ENCODE results near the gene MDFI.

The MDFI gene

DNA sequence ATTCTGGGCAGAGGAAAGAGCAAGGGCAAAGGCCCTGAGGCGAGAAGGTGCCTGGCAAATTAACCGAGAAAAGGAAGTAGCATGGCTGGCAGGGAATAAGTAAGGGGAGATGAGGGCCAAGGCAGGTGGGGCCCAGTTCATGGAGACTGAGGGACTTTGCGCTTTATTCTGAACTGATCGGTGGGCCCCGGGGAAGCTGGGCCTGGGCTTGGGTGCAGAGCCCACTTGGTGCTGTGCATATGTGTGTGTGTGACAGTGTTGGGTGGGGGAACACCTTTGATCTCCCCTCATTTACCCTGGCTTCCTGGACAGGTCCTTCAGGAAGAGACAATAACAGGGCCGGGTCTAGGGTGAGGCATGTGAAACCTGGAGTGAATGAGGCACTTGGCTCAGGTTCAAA lies 2.9 kb upstream of the MDFI start:
- no peak for DNase-seq

DNA sequence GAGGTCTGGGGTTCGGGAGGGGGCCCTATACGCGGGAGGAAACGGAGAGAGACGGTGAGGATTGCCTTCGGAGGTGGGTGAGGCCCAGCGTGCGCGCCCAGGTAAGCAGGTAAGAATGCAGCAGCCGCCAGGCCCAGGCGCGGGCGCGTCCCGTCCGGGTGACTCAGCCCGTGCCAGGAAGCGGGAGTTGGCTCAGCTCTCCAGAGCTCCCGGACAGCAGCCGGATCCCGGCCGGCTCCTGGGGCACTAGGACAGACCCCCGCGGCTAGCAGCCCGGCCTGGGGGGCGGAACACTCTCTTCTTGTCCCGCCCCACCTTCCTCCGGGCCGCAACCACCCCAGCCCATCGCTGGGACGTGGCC lies 1.5 kb upstream of the MDFI start:
- DNase-seq: no peak

DNA sequence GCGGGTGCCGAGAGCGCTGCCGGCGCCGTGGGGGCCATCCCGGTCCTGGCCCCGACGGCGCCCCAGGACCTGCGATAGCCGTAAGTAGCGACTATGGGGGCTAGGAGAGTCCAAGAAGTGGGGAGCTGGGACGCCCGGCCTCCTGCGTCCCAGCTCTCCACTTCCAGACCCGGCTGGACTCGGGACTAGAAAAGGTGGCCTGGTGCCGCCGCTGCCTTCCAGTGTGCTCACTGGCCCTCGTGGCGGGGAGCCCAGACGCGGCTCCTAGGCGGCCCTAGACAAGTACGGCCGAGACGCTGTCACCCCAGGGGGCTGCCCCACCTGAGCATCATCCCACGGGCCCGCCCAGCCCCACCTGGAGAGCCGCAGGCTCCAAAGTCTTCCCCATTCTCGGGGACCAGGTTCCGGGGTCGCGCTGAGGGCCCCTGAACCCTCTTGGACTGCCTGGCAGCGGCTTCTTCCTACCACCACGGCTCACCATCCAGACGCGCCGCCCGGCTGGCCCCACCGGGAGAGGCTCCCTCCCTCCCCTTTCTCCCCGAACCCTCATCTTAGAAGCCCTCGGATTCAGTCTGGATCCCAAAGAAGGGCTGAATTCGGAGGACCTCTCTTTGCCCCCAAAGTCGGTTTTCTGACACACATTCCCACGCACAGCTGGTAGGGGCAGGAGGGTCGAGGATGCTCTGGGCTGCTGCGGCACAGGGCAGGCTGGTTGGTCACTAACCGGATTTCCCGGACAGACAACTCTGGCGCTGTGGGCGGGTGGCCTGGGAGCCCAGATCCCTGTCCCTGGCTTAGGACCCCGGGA lies 870 bp upstream of the MDFI start:
- DNase-seq: no peak

DNA sequence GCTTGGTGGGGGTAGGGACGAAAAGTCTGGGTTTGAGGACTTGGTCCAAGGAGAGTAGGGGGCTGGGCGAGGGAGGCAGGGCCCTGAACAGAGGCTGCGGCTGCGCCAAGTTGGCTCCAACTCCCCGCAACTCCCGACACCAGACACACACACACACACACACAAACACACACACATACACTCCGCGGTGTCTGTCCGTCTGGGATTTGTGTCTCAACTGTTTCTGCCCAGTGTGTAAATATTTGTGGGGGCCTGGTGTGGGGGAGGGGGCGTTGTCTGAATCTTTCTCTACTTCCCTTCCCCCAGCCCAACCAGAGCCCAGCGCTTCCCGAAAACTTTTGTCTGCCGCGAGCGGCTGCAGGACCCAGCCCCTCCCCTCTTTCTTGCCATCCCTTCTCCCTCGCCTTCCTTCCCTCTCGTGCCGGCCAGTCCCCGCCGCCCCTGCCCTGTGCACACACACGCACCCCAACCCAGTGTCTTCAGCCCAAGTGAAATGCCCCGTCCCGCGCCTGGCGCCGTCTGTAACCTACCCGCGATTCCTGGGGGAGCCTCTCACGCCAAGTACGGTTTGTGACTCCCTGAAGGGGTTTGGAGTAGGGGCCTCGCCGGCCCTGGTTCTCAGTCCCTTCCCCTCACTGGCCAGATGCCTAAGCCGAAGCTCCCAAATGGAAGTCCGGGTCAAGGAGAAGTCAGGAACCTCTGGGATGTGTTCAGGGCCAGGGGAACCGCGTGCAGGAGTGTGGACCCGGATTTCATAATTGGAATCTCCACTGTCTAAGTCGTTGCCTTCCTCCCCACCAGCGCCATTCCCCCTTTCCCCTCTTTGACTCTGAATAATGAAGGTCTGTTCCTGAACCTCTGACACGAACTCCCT lies 904 bp downstream of the MDFI start:
- no peak for DNase-seq

DNA sequence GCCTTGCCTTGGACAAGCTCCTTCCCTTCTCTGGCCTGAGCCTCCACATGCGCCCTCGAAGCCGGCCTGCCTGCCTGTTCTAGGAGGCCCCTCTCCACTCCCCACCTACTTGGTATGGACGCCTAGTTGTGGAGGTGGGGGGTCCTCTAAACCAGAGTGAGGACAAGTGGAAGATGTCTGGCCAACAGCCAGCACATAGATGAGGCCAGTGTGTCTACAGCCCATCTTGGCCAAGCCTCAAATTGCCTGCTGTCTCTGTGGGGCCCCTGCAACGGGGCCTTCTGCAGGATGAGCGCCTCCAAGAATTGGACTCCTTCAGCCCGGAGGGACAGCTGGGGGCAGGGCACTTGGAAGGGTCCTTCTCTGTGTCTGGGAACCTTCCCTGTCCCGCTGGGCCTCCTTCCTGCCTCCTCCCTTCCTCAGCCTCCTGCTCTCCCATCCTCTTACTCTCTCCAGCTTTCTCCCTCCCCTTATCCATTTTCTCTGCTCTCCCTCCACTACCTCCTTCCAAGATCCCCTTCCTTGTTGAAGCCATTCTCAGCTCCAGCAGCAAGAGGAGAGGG lies 1.6 kb downstream of the MDFI start:
- no peak for DNase-seq

DNA sequence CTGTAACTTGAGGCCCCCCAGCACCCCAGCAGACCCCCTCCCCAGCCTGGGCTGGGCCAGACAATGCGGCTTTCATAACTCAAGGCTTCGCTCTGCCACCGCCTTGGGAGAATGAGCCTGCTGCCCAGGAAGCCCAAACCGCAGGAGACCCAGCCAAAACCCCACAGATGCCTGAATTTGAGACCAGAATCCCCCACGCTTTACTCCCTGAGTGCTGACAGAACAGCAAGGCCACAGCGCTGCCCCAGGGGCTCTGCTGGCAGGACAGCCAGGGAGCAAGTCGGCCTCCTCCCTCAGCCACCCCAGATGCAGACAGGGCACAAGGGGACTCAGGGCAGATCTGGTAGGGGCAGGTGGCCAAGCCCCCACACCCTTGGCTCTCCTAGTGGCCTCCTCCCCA lies 2.2 kb downstream of the MDFI start:
- no peak for DNase-seq

DNA sequence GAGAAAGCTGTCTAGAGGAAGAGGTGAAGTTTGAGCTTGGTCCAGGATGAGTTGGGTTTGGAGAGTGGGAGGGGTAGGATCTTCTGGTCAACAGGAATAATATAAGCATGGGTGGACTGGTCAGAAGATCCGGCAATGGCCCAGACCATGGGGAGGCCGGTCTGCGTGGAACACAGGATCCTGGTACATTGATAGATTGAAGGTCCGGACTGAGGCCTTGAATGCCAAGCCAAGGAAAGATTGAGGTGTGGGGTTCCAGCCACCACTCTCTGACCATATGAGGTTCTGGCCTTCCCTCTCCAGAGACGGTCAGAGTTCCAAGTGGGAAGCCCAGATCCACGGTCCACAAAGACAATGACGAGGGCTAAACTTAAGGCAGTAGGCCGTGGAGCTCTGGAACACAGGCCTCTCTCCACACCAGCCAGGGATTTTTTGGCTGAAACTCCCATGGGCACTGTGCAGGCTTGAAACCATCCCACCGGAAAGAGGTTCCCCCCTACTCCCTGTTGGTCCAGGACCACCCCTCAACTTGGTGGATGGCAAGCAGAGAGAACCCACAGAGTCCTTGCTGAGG lies 3.2 kb downstream of the MDFI start:
- DNase-seq: no peak

DNA sequence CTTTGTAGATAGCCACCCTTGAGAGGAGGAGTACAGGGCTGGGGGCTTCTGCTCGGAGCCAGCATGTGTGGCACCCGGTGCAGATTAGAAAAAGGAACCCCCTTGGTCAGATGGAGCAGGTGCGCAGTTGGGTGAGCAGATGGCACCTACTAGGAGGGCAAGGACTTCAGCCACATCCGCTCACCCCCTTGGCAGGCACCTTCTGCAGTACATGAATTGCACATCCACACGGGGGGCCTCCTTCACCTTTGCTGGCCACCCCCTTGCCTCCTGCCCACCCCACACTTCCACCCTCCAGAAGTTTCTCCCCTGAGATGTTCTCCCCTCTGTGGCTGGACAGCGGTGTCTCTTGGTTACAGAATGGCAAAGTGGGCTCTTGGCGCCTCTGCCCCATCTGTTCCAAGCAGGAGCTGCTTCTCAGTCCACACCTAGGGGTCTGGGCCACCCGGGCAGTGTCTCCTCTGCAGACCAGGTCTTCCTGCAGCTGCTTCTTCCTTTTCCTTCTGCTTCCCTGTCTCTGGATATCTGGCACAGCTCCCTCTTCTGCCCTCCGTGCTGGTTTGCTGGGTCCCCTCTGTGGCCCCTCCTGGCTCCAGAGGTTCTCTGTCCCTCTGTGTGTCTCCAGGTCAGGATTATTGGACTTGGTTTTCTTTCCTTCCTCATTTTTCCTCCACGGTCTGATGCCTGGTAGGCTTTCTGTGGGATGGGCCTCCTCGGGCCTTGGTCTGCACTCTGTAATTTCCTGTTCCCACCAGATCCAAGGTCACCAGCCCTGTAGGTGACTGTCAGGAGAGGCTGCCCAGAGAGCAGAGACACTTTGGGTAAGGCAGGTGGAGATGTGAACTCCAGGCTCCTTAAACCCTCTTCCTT lies 4.1 kb downstream of the MDFI start:
- no peak for DNase-seq

DNA sequence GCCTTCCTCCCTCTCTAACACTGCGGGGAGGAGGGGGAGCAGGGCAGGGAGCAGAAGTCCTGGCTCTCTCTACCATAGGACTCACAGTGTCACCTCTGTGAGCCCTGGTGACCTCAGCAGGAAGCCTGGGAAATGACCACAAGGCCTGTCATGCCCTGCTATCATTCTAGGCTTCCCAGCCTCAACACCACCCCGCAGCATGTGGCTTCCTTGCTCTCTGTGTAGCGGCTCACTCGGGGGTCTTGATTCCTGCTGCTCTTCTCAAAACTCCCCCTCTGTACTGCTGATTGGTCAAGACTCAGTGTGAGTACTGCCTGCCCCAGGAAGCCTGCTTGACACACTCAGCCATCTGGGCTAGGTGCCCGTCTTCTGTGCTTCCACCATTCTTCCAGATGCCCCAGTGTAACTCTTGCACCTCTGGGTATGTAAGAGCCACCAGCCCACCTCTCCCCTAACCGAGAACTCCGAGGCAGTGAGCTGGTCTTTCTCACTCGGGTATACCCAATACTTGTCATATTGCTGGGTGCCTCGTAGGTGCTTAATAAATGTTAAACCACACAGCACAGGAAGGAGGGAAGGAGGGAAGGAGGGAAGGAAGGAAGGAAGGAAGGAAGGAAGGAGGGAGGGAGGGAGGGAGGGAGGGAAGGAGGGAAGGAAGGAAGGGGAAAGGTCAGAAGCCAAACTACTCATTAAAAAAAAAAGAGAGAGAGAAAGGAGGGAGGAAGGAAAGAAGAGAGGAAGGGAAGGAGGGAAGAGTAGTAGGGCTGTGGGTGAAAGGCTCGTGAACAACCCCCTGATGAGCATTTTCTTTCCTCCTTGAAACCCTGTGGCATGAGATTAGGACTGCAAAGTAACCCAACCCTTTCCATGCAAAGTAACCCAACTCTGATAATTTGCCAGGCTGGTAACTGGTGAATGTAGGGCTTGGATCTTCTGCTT lies 5.0 kb downstream of the MDFI start:
- DNase-seq: no peak

DNA sequence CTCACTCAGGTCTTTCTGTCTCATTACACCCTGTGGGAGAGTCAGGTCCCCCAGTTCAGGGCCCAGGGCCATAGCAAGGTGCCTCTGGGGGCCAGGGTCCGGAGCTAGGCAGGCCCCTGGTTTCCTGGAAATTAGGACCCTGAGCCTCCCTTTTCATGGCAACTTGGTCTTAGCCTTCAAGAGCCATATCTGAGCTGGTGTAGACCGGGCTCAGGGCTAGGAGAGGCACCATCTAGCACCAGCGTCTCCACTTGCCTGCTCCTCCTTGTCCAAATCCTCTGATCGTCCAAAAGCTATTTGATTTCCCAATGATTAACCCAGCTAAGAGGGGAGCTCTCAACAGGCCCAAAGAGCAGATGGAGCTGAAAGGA lies 5.6 kb downstream of the MDFI start:
- DNase-seq: no peak

DNA sequence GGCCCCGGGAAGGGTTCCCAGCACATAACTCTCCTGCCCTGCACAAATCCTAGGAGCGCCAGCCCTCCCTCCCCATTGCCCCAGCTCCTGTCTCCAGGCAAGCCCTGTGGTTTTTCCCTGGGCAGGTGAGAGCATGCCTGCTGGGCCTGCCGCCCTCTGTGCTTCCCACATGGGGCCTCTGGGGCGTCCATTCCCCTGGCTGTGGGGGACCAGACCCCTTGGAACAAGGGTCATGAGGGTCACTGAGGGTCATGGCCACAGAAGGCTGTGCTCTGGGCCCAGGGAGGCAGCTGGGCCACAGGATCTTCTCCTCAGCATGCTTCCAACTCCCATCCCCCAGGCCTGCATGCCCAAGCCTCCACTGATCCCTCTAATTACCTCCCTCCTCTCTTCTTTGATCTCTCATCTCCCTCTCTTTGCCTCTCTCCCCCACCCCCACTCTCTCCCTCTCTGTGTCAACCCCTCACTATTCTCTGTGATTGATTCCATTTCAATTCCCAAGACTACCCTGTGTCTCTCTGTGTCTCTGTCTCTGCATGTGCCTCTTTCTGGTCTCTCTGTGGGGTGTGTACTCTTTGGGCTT lies 6.1 kb downstream of the MDFI start:
- no peak for DNase-seq

DNA sequence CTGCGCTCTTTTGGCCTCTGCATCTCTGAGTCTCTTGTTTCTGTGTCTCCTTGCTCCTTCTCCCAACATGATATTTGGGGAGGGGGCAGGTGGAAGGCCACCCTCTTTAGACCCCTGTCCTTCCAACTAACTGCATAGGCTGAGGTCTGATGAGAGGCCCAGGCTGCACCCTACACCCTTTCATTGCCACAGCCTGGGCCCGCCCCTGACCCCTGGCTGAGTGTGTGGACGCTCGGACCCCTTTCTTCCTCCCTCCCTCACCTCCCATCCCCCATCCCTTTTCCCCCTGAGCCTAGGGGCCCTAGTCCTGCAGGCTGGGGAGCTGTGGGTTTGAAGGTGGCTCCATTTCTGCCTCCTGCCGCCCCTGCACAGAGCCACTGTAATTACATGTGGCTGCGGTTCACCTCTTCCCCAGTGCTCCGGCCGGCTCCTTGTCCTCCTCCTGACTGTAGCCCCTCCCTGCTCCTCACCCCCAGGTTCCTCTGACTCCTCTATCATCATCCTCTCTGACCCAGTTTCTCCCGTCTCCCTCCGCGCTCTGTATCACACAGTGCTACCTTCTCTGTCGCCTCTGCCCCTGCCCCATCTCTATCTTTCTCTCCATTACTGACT lies 6.8 kb downstream of the MDFI start:
- DNase-seq: no peak

DNA sequence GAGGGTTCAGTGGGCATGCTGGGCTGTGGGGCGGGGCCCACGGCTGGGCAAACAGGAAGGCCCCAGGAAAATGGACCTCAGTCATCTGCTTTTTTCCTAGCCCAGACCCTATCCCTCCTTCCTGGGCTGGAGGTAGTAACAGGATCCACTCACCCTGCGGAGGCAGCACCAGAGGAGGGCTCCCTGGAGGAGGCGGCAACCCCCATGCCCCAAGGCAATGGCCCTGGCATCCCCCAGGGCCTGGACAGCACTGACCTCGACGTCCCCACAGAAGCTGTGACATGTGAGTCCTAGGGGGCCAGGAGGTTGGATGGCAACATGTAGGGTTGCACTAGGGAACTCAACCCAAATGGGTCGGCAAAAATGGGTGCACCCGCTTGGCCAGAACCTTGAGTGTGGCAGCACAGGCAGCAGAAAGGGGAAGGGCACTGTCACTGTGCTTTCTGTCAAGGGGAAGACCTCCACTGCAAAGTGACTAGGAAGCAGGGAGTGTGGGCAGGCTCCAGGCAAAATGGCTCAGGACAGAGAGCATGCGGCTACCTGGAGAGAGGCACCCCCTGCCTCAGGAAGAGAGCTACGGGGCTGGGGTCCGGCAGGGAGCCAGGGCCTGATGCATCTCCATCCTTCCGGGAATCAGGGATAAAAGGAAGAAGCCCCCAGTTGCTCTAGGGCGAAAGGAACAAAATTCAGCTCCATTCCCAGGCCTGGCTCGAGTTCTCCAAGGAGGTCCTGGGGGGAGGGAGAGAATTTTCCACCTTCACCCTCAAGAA lies 7.9 kb downstream of the MDFI start:
- DNase-seq: no peak

DNA sequence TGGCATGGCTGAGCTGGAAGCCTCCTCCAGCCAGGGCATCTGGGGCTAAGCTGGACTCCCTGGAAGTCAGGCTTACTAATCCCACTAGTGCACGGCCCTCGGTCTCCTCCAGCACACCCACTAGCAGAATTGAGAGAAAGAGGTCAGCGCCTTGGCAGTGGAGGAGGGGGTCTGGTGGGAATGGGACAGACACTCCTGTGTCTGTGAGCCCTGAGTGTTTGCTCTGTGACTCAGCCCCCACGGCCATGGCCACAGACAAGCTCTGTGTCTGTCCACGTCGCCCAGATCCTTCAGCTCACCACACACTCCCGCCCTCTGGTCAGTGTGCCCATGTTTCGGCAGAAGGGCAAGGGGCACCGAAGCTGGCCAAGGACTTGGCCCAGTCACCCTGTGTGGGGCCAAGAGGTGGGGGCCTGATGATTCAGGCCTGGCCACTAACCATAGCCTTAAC lies 8.8 kb downstream of the MDFI start:
- no peak for DNase-seq

DNA sequence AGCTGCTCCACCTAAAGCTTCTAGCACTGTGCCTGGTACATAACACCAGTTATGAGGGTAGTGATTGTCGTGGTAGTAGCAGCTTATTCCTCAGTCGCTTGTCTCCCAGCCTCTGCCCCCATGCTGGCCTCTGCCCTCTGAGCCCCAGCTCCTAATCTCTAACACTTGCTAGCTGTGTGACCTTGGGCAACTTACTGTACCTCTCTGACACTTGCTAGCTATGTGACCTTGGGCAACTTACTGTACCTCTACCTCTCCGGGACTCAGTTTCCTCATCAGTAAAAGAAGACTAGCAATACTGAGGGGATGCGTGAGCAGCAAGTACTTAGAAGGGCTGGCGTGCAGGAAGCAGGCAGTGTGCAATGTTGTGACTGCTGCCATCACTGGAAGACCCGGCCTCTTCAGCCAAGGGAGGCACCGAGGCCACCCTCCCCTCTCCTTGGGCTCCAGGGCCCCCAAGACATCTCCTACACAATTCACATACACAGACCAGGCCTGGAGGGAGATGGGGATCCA lies 9.9 kb downstream of the MDFI start:
- DNase-seq: no peak

DNA sequence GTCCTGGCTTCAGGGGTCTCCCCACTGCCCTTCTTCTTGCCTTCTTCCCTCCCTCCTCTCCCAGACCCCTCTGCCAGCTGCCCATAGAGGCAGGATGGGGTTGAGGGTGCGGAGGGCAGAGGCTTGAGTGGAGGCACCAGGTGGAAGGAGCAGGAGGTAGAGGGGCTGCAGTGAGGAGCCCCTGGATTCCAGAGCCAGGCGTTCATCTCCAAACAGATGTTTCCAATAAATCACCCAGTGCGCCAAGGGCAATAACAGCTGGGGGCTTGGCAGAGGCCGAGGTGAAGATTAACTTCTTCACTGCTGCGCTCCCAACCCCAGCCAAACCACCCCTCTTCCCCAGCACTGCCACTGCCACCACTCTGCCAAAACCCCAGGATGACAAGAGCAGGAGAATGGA lies 10.7 kb downstream of the MDFI start:
- DNase-seq: no peak

DNA sequence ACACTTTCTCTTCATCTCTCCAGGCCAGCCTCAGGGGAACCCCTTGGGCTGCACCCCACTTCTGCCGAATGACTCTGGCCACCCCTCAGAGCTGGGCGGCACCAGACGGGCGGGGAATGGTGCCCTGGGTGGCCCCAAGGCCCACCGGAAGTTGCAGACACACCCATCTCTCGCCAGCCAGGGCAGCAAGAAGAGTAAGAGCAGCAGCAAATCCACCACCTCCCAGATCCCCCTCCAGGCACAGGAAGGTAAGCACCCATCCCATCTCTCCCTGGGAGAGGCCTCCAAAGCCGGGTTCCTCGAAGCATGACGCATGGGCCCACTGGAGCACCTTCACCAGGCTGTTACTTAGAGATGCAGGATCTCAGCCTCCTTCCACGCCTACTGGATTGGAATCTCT lies 11.3 kb downstream of the MDFI start:
- DNase-seq: no peak

DNA sequence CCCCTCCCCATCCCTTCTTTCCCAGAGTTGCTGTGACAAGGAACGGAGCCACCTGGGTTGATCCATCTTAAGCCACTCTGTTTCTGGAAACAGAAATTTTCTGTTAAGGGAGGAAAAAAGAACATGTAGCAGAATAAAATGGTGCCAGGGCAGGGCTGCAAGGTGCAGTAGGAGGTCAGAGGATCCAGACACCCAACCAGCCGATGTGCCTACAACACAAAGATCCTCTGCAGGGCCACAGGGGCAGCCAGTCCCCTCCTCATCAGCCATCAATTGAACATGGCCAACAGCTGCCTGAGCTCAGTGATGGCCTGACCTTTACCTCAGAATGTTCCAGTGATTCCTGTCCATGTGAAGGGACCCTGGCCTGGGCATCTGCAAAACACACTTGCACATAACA lies 11.9 kb downstream of the MDFI start:
- no peak for DNase-seq

DNA sequence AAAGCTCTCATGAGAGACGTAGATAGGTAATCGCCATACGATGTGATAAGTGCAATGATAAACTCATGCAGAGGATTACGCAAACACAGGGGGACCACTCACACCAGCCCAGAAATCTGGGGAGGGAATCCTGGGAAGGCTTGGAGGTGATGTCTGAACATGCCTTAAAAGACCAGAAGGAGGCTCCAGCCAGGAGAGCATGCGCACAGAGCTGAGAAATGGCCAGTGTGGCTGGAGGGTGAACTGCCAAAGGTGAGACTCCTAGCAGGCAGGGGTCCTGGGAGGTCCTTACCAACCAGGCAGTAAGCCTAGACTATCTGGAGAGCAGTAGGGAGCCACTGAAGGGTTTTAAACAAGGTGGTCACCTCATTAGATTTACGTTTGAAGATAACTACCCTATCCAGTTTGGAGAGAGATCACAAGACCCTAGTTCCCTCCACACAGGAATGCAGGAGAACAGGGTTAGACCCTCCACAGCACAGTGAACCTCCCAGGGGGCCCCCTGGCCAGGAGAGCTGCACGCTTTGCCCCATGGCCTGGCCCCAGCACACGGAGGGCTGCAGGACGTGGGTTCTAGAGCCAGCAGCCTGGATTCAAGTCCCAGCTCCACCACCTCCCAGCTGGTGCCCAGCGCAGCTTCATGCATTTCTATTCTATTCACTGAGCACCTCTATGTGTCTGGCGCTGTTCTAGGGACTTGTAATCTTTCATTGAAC lies 13.1 kb downstream of the MDFI start:
- no peak for DNase-seq
